Liver (tissue), 3 donors: ENCODE results near the gene KEAP1.

Experiments
- JUND ChIP-seq, 2 donors: IDR thresholded peaks; 2 replicates each; pipeline ENCODE4 v1.6.1; 2016; ENCODE audit warnings: antibody characterized with exemption in 2 of 2
- SP1 ChIP-seq: IDR thresholded peaks from 2 replicates; pipeline ENCODE4 v1.6.1; 2018; ENCODE audit warnings: antibody characterized with exemption, mild to moderate bottlenecking
- TAF1 ChIP-seq: conservative IDR thresholded peaks from 2 replicates; pipeline ENCODE4 v1.6.1; 2016; ENCODE audit warnings: antibody characterized with exemption, mild to moderate bottlenecking
- YY1 ChIP-seq: IDR thresholded peaks from 2 replicates; pipeline ENCODE4 v1.6.1; 2016; ENCODE audit warnings: antibody characterized with exemption, mild to moderate bottlenecking
- ZBTB33 ChIP-seq: IDR thresholded peaks from 2 replicates; pipeline ENCODE4 v1.6.1; 2016; ENCODE audit warnings: antibody characterized with exemption
- TF ChIP-seq, protein P1 (sequence below): fragments of 150-350 bp; IDR thresholded peaks from 2 replicates; pipeline ENCODE4 v1.5.1; 2017; ENCODE audit warnings: improper control_type of control experiment, low read depth, low read length; ENCODE audit not compliant: missing input control
- TF ChIP-seq, protein P2 (sequence below): IDR thresholded peaks from 2 replicates; pipeline ENCODE4 v1.6.1; 2016; ENCODE audit warnings: antibody characterized with exemption, mild to moderate bottlenecking
- donor health status: healthy.
- donor health status: healthy.

GRCh38 chr19:10535613-10536012 lies 32.5 kb upstream of the KEAP1 start:
- TF ChIP-seq SP1, result no peak
- TF ChIP-seq, protein P1, sequence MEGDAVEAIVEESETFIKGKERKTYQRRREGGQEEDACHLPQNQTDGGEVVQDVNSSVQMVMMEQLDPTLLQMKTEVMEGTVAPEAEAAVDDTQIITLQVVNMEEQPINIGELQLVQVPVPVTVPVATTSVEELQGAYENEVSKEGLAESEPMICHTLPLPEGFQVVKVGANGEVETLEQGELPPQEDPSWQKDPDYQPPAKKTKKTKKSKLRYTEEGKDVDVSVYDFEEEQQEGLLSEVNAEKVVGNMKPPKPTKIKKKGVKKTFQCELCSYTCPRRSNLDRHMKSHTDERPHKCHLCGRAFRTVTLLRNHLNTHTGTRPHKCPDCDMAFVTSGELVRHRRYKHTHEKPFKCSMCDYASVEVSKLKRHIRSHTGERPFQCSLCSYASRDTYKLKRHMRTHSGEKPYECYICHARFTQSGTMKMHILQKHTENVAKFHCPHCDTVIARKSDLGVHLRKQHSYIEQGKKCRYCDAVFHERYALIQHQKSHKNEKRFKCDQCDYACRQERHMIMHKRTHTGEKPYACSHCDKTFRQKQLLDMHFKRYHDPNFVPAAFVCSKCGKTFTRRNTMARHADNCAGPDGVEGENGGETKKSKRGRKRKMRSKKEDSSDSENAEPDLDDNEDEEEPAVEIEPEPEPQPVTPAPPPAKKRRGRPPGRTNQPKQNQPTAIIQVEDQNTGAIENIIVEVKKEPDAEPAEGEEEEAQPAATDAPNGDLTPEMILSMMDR, result no peak
- TF ChIP-seq YY1, result no peak
- TF ChIP-seq, protein P2, sequence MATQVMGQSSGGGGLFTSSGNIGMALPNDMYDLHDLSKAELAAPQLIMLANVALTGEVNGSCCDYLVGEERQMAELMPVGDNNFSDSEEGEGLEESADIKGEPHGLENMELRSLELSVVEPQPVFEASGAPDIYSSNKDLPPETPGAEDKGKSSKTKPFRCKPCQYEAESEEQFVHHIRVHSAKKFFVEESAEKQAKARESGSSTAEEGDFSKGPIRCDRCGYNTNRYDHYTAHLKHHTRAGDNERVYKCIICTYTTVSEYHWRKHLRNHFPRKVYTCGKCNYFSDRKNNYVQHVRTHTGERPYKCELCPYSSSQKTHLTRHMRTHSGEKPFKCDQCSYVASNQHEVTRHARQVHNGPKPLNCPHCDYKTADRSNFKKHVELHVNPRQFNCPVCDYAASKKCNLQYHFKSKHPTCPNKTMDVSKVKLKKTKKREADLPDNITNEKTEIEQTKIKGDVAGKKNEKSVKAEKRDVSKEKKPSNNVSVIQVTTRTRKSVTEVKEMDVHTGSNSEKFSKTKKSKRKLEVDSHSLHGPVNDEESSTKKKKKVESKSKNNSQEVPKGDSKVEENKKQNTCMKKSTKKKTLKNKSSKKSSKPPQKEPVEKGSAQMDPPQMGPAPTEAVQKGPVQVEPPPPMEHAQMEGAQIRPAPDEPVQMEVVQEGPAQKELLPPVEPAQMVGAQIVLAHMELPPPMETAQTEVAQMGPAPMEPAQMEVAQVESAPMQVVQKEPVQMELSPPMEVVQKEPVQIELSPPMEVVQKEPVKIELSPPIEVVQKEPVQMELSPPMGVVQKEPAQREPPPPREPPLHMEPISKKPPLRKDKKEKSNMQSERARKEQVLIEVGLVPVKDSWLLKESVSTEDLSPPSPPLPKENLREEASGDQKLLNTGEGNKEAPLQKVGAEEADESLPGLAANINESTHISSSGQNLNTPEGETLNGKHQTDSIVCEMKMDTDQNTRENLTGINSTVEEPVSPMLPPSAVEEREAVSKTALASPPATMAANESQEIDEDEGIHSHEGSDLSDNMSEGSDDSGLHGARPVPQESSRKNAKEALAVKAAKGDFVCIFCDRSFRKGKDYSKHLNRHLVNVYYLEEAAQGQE, result no peak
- no peak for TF ChIP-seq JUND (IDR thresholded peaks at IDR 0.05)
- no peak for TF ChIP-seq ZBTB33
- no peak for TF ChIP-seq TAF1
